GM19023 (cell line): ENCODE measurements around the gene LCA5L.
"Not testable (repeated sequence)": the region's sequence is repeated elsewhere in the genome, so short reads cannot be mapped to it uniquely, and the experiment has no call there.

ENCODE experiments used
- ATAC-seq: cut with Tn5 transposase; IDR thresholded peaks from one replicate; pipeline ENCODE4 v1.9.1; 2021; ENCODE audit warnings: mild to moderate bottlenecking, moderate library complexity; ENCODE audit not compliant: unreplicated experiment

Gene LCA5L

GRCh38 chr21:39452207-39452969, 6.8 kb upstream of the LCA5L start:
- no peak for ATAC-seq

- ATAC-seq, result no peak
Observed at GRCh38 chr21:39451332-39452206, 6.0 kb upstream of the LCA5L start, which contains the start of gene SH3BGR. SH3BGR (plus strand) TSS chr21:39451970; CDS start chr21:39452097, 127 bp downstream.

GRCh38 chr21:39447264-39447663, 1.7 kb upstream of the LCA5L start:
- no peak for ATAC-seq

- no peak for ATAC-seq
Observed at GRCh38 chr21:39444421-39445180, 977 bp downstream of the LCA5L start.

- ATAC-seq, result no peak
Observed at GRCh38 chr21:39441502-39442475, 3.8 kb downstream of the LCA5L start.

- ATAC-seq, result no peak
Observed at GRCh38 chr21:39439232-39439631, 6.3 kb downstream of the LCA5L start.

- no peak for ATAC-seq
Observed at GRCh38 chr21:39434950-39435349, 10.6 kb downstream of the LCA5L start.

GRCh38 chr21:39430954-39431353, 14.6 kb downstream of the LCA5L start:
- ATAC-seq, result no peak

- no peak for ATAC-seq
Observed at GRCh38 chr21:39430457-39430856, 15.1 kb downstream of the LCA5L start.

- no peak for ATAC-seq
Observed at GRCh38 chr21:39430016-39430415, 15.6 kb downstream of the LCA5L start.

GRCh38 chr21:39429445-39429844, 16.1 kb downstream of the LCA5L start:
- ATAC-seq, result no peak

GRCh38 chr21:39422527-39423241, 22.9 kb downstream of the LCA5L start:
- no peak for ATAC-seq

GRCh38 chr21:39419204-39419603, 26.4 kb downstream of the LCA5L start:
- ATAC-seq, result not testable (repeated sequence)

- ATAC-seq, result no peak
Observed at GRCh38 chr21:39406065-39406464, 39.5 kb downstream of the LCA5L start.

GRCh38 chr21:39400173-39400572, 45.4 kb downstream of the LCA5L start:
- no peak for ATAC-seq

- ATAC-seq, result no peak
Observed at GRCh38 chr21:39397646-39398385, 47.8 kb downstream of the LCA5L start.

GRCh38 chr21:39392981-39393380, 52.6 kb downstream of the LCA5L start:
- ATAC-seq, result no peak

GRCh38 chr21:39390212-39390765, 55.3 kb downstream of the LCA5L start:
- ATAC-seq, result no peak
